Peyer's patch (tissue), 4 donors: ENCODE results near the gene TRIM63. TPM values are rescaled to one million over a fixed set of nuclear protein-coding genes. Genes with fewer than 3 reads are reported as not detected.

ENCODE experiments used
- DNase-seq, 3 donors: peaks; one replicate each; pipeline ENCODE4 v3.0.0-alpha.2; 2017 to 2019
- H3K27ac ChIP-seq, 4 donors: fragments of 200-600 bp; sonication (generic); one replicate each; pipeline ENCODE4 v1.5.1; 2016 to 2019
- H3K27me3 ChIP-seq, 2 donors: fragments of 200-600 bp; sonication (generic); one replicate each; pipeline ENCODE4 v1.5.1; 2019
- H3K36me3 ChIP-seq, 3 donors: fragments of 200-600 bp; sonication (generic); one replicate each; pipeline ENCODE4 v1.5.1; 2016 to 2019
- H3K4me1 ChIP-seq, 4 donors: fragments of 200-600 bp; sonication (generic); one replicate each; pipeline ENCODE4 v1.5.1; 2016 to 2019
- H3K4me3 ChIP-seq, 4 donors: fragments of 200-600 bp; sonication (generic); 1 replicate in 3 of 4; 2 replicates in 1 of 4; pipeline ENCODE4 v1.5.1; 2016 to 2019; ENCODE audit warnings: mild to moderate bottlenecking in 1 of 4
- H3K9me3 ChIP-seq, 4 donors: fragments of 200-600 bp; sonication (generic); one replicate each; pipeline ENCODE4 v1.5.1; 2016 to 2019; ENCODE audit warnings: mild to moderate bottlenecking in 1 of 4
- POLR2A ChIP-seq, 2 donors: fragments of 450-650 bp; IDR thresholded peaks; one replicate each; pipeline ENCODE4 v1.5.1; 2017; ENCODE audit warnings: antibody characterized with exemption in 2 of 2, mild to moderate bottlenecking in 2 of 2, moderate library complexity in 2 of 2
- total RNA-seq, 4 donors: library from RNA; depleted of rRNA; stranded (reverse); fragments of >200 nt; gene quantifications; one replicate each; pipeline ENCODE4 v1.1.0, GENCODE V29; 2016
- TF ChIP-seq, protein P1 (sequence below), 6 experiments: fragments of 450-650 bp in 4 of 6; fragments of 200-600 bp in 2 of 6; sonication (generic) in 1 of 6; IDR thresholded peaks; one replicate each; pipeline ENCODE4 v1.5.1; 2017 to 2019; ENCODE audit warnings: antibody characterized with exemption in 6 of 6, mild to moderate bottlenecking in 3 of 6, moderate library complexity in 1 of 6

The TRIM63 gene
- total RNA-seq, 4 donors from 2014 or later, result 0.53 to 0.95 TPM; not detected in 2

DNA sequence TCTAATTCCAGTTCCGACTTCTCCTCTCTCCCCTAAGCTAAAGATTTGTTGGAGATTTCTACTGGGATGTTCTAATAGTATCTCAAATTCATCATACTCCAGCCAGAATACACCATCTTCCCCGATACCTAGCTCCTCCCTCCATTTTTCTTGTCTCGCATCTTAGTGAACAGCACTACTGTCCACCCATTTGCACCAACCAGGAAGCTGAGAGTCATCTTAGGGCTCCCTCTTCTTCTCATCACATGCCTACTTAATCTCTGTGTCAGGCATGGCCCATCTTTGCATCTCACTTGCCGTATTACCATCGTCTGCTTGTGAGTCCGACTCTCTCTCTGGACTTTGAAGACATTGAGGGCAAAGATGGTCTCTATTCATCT lies 3.5 kb upstream of the TRIM63 start:
- DNase-seq, result no peak
- no peaks in the 10 kb centered on the region for H3K9me3 ChIP-seq
- no peaks in the 10 kb centered on the region for H3K4me1 ChIP-seq
- H3K27me3 ChIP-seq, result no peaks in the 10 kb centered on the region
- no peak overlapping the region for H3K4me3 ChIP-seq
- TF ChIP-seq, protein P1, sequence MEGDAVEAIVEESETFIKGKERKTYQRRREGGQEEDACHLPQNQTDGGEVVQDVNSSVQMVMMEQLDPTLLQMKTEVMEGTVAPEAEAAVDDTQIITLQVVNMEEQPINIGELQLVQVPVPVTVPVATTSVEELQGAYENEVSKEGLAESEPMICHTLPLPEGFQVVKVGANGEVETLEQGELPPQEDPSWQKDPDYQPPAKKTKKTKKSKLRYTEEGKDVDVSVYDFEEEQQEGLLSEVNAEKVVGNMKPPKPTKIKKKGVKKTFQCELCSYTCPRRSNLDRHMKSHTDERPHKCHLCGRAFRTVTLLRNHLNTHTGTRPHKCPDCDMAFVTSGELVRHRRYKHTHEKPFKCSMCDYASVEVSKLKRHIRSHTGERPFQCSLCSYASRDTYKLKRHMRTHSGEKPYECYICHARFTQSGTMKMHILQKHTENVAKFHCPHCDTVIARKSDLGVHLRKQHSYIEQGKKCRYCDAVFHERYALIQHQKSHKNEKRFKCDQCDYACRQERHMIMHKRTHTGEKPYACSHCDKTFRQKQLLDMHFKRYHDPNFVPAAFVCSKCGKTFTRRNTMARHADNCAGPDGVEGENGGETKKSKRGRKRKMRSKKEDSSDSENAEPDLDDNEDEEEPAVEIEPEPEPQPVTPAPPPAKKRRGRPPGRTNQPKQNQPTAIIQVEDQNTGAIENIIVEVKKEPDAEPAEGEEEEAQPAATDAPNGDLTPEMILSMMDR (IDR thresholded peaks at IDR 0.05), result no peak
- TF ChIP-seq POLR2A (IDR thresholded peaks at IDR 0.05), result no peak
- no peaks in the 10 kb centered on the region for H3K36me3 ChIP-seq
- no peak overlapping the region for H3K27ac ChIP-seq

DNA sequence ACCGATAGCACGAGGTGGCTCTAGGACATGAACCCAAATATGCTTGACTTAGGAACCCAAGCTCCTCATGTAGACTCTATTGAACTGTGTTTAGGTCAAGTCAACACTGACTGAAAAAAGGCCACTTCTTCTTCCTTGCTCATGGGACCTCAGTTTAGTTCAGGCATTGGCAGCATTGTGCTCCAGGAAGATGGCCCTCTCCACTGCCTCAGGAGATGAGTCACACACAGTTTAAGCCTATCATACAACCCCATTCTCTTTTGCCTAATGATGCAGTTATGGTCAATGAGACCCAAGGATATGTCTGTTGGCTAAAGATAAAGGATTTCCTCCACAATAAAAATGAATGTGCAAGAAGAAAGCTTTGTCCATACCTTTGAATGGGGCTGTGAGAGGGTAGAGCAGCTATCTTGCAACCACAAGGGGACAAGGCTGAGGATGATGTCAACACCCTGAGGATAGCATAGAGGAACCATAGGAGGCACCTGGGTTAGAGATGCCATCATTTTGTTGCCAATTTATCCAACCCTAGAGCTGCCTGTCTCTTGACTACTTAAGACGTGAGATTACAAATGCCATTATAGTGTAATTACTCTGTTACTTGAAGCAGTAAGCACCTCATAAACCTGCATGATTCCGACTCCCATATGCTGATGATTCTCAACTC lies 3.0 kb upstream of the TRIM63 start:
- Histone ChIP-seq H3K36me3 (no peaks in the 10 kb centered on the region), H3K27ac (no peak overlapping the region), H3K9me3 (no peaks in the 10 kb centered on the region), H3K4me1 (no peaks in the 10 kb centered on the region), H3K27me3 (no peaks in the 10 kb centered on the region), H3K4me3 (no peak overlapping the region)
- TF ChIP-seq, protein P1 (IDR thresholded peaks at IDR 0.05), result no peak
- TF ChIP-seq POLR2A (IDR thresholded peaks at IDR 0.05), result no peak
- no peak for DNase-seq

DNA sequence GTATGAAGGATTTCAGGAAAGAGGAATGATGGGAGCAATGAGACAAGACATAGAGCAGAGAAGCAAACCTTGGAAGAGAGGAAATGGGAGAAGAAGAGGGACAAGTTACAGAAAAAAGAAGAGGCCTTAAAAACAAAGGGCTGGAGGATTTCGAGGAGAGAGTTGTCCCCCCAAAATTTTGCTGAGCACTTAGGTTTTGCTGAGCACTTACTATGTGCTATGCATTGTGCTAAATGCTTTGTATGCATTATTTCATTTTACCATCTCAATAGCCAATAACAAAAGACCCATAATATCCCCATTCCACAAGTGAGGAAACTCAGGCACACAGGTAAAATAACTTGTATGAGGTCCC lies 2.5 kb upstream of the TRIM63 start:
- no peaks in the 10 kb centered on the region for H3K9me3 ChIP-seq
- H3K27ac ChIP-seq, result no peak overlapping the region
- no peaks in the 10 kb centered on the region for H3K27me3 ChIP-seq
- no peak for DNase-seq
- H3K4me1 ChIP-seq, result no peaks in the 10 kb centered on the region
- TF ChIP-seq POLR2A (IDR thresholded peaks at IDR 0.05), result no peak
- TF ChIP-seq, protein P1 (IDR thresholded peaks at IDR 0.05), result no peak
- no peaks in the 10 kb centered on the region for H3K36me3 ChIP-seq
- H3K4me3 ChIP-seq, result no peak overlapping the region

DNA sequence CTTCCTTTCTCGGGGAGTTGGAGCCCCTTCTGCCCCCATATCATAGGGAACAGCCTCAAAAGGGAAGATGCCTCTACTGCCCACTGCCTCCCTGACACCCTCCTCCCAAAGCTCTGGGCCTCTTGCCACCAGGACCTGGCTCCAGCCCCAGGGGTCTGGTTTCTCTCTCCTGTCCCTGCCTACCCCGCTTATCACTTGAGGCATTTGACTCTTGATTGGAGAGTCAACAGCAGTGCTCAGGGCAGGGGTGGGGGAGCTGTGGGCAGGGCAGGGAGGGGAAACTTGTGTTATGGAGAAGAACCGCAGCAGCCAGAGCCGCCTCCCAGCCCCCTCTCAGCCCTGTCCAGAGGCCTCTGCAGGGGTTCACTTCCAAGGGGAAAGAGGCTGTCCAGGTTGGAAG lies 573 bp downstream of the TRIM63 start:
- DNase-seq, result no peak

DNA sequence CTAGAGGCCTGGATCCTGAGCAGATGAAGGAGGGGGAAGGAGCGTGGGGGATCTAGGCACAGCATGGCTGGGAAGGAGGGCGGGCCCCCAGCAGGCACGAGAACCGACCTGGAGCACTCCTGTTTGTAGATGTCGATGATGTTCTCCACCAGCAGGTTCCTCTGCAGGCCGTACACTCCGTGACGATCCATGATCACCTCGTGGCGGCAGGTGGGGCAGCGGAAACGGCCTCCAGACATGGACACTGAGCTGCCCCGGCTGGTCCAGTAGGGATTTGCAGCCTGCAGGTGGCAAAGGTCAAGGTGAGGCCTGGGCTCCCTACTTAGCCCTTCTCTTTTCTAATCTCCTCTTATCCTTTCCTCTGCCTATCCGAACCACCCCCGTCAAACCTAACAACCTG lies 1.3 kb downstream of the TRIM63 start:
- Histone ChIP-seq H3K36me3 (no peaks in the 10 kb centered on the region), H3K9me3 (no peaks in the 10 kb centered on the region), H3K4me3 (no peak overlapping the region), H3K27me3 (no peaks in the 10 kb centered on the region), H3K27ac (no peak overlapping the region), H3K4me1 (no peaks in the 10 kb centered on the region)
- TF ChIP-seq, protein P1 (IDR thresholded peaks at IDR 0.05), result no peak
- TF ChIP-seq POLR2A (IDR thresholded peaks at IDR 0.05), result no peak
- DNase-seq, result no peak

More for the DNA sequence above, 573 bp downstream of the TRIM63 start:
- Histone ChIP-seq H3K36me3 (no peaks in the 10 kb centered on the region), H3K27ac (no peak overlapping the region), H3K4me3 (no peak overlapping the region), H3K9me3 (no peaks in the 10 kb centered on the region), H3K27me3 (no peaks in the 10 kb centered on the region), H3K4me1 (no peaks in the 10 kb centered on the region)
- no peak for TF ChIP-seq POLR2A (IDR thresholded peaks at IDR 0.05)
- TF ChIP-seq, protein P1 (IDR thresholded peaks at IDR 0.05), result no peak

DNA sequence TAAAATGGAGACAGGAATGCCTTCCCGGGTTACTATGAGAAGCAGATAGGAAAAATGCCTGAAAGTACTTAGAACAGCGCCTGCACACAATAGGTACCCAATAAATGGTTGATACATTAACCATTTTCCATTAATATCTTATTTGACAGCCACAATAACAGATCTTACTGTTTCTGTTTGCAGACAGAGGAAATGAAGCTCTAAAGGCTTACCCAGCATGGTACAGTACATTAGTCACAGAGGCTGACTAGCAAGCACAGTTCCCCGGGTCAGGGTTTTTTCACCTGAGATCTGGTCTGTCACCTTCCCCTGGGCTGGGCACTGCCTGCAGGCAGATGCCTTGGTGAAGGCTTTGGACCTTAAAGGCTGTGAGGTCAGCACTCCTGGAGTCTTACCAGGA lies 2.9 kb downstream of the TRIM63 start:
- TF ChIP-seq, protein P1 (IDR thresholded peaks at IDR 0.05), result no peak
- TF ChIP-seq POLR2A (IDR thresholded peaks at IDR 0.05), result no peak
- H3K27ac ChIP-seq, result no peak overlapping the region
- DNase-seq, result no peak

More for the DNA sequence above, 2.9 kb downstream of the TRIM63 start:
- Histone ChIP-seq H3K9me3 (no peaks in the 10 kb centered on the region), H3K36me3 (no peaks in the 10 kb centered on the region), H3K4me1 (no peaks in the 10 kb centered on the region), H3K27me3 (no peaks in the 10 kb centered on the region), H3K4me3 (no peak overlapping the region)
